Subcutaneous adipose tissue (tissue), 4 donors: Measurements from ENCODE around the gene JAZF1. TPM values are rescaled to one million over a fixed set of nuclear protein-coding genes. Genes with fewer than 3 reads are reported as not detected.

Experiments used
- CTCF ChIP-seq: fragments of 450-650 bp; IDR thresholded peaks from one replicate; pipeline ENCODE4 v1.5.1; 2016; ENCODE audit warnings: low read depth, mild to moderate bottlenecking, control low read depth, antibody characterized with exemption, moderate library complexity
- total RNA-seq, 4 donors: library from RNA; depleted of rRNA; stranded (reverse); fragments of >200 nt; gene quantifications; one replicate each; pipeline ENCODE4 v1.1.0, GENCODE V29; 2016

JAZF1 gene
- total RNA-seq, 4 donors from 2014 or later: 12.6 to 35.9 (median 23.2) TPM

- TF ChIP-seq CTCF: no peak
Measured at GRCh38 chr7:27901028-27901760, 279.4 kb downstream of the JAZF1 start.

- TF ChIP-seq CTCF: no peak
Measured at GRCh38 chr7:27900006-27900405, 280.6 kb downstream of the JAZF1 start.

- TF ChIP-seq CTCF: no peak
Measured at GRCh38 chr7:27899601-27900000, 281.0 kb downstream of the JAZF1 start.

- TF ChIP-seq CTCF: no peak
Measured at GRCh38 chr7:27897441-27897847, 283.2 kb downstream of the JAZF1 start.

GRCh38 chr7:27897001-27897400, 283.6 kb downstream of the JAZF1 start:
- no peak for TF ChIP-seq CTCF

GRCh38 chr7:27895551-27895950, 285.0 kb downstream of the JAZF1 start:
- TF ChIP-seq CTCF: no peak

- TF ChIP-seq CTCF: no peak
Measured at GRCh38 chr7:27890205-27890849, 290.3 kb downstream of the JAZF1 start.
